GM19240 (cell line): ENCODE results near the gene CYTH4.
"Not testable (repeated sequence)": the region's sequence is repeated elsewhere in the genome, so short reads cannot be mapped to it uniquely, and the experiment has no call there.

Source experiments
- DNase-seq: peaks from one replicate; pipeline ENCODE4 v3.0.0; 2011; ENCODE audit warnings: low spot score; ENCODE audit not compliant: insufficient read length

The CYTH4 gene

DNA sequence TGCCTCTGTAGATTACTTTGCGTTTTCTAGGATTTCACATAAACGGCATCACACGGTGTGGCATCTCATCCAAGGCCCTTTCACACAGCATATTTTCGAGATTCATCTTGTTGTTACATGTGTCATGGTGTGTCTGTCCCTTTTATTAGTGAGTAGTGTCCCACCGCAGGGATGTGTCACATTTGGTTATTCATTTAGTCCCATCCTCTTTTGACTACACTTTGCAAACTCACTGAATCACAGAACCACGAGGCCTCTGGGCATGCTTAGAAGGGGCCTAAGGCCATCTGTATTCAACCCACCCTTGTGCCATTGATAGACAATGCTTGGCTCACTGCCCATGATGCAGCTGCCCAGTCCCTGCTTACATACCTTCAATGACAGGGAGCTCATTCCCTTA is 34.1 kb upstream of the CYTH4 start:
- no peak for DNase-seq

DNA sequence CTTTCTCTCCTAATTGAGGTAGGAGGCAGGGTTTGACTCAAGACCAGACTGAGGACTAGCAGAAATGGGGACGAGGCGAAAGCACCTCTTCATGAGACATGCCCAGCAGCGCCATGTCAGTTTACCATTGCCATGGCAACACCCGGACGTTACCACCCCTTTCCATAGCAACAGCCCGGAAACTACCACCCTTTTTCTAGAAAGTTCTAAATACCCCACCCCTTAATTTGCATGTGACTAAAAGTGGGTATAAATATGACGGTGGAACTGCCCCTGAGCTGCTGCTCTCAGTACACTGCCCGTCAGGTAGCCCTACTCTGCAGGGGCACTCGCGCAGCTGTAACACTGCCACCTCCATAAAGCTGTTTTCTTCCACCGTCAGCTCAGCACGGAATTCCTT is 32.3 kb upstream of the CYTH4 start:
- DNase-seq: no peak

- not testable (repeated sequence) for DNase-seq
Measured at GRCh38 chr22:37251836-37252235, 30.5 kb upstream of the CYTH4 start.

- no peak for DNase-seq
Measured at GRCh38 chr22:37253126-37253660, 29.1 kb upstream of the CYTH4 start.

DNA sequence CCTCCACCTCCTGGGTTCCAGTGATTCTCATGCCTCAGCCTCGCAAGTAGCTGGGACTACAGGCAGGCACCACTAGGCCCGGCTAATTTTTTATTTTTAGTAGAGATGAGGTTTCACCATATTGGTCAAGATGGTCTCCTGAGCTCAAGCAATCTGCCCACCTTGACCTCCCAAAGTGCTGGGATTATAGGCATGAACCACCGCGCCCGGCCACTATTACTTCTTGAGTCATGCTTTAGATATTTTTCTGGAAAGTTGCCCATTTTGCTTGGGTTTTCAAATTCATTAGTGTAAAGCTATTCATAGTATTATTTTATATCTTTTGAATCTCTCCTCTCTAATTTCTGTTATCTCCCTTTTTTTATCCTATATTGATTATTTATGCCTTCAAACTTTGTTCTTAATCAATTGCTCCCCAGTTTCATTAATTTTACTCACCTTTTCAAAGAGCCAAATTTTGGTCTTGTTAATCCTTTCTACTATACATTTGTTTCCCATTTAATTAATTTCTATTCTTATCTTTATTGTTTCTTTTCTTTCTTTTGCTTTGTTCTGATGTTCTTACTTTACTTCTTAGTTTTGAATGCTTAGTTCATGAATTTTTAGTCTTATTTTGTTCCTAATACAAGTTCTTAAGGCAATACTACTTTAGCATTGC is 28.0 kb upstream of the CYTH4 start:
- DNase-seq: no peak

DNA sequence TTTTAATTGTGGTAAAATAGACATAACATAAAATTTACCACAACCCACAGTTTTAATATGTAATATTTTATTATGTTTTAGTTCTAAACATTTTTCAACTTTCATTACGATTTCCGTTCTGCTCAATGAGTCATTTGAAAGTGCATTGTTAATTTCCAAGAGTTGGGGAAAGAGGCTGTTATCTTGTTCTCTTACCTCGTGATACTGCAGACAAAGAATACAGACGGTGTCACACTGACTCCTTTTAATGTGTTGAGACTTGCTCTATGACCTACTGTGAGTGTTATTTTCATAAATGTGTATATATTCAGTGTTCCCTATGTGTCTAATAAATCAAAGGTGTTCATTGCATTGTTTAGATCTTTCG is 27.5 kb upstream of the CYTH4 start:
- DNase-seq: no peak

DNA sequence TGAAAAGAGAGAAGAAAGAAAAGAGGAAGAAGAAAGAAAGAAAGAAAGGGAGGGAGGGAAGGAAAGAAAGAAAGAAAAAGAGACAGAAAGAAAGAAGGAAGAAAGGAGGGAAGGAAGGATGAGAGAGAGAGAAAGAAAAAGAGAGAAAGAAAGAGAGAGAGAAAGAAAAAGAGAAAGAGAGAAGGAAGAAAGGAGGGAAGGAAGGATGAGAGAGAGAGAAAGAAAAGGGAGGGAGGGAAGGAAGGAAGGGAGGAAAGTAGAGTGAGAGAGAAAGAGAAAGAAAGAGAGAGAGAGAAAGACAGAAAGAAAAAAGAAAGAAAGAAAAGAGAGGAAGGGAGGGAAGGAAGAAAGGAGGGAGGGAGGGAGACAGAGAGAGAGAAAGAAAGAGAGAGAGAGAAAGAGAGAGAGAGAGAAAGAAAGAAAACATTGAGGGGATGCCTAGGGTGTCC is 26.7 kb upstream of the CYTH4 start:
- no peak for DNase-seq

DNA sequence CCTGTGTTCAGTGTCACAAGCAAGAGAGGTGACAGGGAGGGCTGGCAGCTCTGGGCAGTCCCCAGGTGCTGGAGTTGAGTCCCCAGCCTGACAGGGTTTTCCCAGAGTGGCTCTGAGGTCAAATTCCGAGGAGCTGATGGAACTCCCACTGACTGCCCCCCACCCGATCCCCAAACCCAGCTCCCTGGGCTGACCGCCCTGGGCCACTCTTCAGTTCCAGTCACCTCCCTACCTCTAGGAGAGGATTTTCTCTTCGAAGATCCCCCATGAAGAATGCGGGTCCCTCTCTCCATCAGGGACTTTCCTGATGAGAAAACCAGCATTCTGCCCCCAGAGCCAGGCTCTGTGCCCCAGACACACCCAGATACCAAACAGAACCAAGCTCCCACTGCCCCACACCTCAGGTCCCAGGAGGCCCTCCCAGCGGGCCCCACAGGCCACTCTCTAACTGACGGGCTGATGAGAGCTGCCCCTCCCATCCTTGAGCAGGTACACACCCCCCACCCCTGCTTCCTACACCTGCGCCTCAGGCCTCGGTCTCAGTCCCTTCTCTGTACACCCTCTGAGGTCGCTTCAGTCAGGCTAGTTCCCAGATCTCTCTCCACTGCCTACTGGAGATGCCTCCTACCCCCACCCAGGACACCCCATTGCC is 26.1 kb upstream of the CYTH4 start:
- no peak for DNase-seq

DNA sequence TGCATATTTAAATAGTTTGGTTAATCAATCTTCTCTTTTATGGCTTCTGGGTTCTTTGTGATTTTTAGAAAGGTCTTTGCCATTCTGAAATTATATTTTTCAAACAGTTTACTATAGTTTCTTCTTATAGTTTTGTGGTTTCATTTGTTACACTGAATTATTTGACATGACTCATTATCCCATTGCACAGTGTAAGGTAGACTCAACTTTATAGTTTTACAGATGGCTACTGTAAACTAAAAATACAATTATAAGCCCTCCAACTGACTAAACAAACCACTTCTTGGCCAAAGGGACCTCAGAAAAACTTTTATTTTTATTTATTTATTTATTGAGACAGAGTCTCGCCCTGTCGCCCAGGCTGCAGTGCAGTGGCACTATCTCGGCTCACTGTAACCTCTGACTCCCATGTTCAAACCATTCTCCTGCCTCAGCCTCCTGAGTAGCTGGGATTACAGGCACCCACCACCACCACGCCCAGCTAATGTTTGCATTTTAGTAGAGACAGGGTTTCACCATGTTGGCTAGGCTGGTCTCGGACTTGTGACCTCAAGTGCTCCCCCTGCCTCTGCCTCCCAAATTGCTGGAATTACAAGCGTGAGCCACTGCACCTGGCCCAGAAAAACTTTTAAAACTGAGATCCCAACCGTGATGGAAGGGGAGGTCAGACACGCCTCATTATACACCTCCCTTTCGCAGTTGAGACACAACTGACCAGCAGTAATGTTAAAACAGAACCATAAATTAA is 24.1 kb upstream of the CYTH4 start:
- DNase-seq: no peak

GRCh38 chr22:37258753-37259401 is 23.4 kb upstream of the CYTH4 start:
- DNase-seq: no peak

DNA sequence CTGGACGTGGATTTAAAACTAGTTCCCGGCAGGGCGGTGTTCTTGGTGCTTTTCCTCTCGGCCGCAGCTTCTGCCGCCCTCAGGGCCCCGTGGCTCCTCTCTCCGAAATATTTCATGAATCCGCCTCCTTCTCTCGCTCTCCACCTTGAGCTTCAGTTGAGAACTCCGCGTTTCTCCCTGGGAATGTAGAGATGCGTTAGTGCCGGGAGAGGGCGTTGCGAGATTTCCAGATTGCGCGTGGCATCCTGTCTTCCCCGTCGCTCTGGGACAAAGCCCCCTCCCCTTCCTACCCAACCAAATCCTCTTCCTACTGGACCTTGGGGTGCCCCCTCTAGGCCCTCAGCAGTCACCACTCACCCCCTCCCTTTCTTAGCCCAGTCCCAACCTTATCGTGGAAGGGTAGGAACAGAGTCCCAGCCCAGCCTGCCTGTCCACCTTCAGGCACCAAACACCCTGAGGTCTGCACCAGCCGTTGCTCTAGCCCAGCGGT is 22.7 kb upstream of the CYTH4 start:
- DNase-seq: no peak

- DNase-seq: no peak
Measured at GRCh38 chr22:37260155-37260795, 22.0 kb upstream of the CYTH4 start.

- no peak for DNase-seq
Measured at GRCh38 chr22:37260901-37261336, 21.4 kb upstream of the CYTH4 start.

- no peak for DNase-seq
Measured at GRCh38 chr22:37262346-37262745, 20.0 kb upstream of the CYTH4 start.

DNA sequence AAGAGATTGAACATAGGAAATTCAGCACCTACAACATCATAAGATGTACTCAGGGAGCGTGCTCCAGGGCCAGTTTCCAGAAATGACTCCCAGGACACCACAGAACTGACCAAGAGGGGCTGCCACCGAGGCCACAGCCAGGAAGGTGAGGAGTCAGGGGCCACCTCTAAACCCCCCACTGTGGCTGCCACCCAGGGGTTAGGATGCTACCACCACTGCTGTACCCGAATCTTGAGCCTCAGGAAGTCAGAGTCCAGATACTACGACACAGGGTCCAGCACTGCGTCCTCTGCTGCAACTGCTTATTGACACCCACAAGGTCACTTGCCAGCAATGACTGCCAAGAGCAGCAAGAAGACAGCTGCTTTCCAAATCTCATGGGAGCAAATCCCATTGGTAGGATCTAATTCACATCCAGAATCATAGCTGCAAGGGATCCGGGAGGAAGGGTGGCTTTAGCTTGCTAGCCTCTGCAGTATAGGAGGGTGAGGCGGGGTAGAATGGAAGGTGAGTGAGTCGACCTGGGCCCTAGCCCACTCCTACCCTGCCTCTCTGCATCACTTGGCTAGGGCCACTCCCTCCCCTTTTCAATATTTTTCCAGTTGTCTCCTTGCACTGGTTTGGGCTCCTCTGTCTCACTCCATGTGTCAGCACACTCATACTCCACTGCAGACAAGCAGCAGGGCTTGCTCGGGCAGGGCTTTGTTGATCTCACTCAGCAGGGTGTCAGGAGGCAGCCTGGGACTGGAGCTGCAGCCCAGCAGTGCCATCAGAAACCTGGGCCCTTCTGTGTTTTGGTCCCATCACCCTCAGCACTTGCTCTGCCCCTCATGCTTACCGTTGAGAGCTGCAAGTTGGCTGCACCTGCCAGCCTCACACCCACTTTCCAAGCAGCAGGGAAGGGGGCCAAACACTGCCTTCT is 18.1 kb upstream of the CYTH4 start:
- no peak for DNase-seq

GRCh38 chr22:37266581-37267134 is 15.7 kb upstream of the CYTH4 start:
- DNase-seq: no peak

DNA sequence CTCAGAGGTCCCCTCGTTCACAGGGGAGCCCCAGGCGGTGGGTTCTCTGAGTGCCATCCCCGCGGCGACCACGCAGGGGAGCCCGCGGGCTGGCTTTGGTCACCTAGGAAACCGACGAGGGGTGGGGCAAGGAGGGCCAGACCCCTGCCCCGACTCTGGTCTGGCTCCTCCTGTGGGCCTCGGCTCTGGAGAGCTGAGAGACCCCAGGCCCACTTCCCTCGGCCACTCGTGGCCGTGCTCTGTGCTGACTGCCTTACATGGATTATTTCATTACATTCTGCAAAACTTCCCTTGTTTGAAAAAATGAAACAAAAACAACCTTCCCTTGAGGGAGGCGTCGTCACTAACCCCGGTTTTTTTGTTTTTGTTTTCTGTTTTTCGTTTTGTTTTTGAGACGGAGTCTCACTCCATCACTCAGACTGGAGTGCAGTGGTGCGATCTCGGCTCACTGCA is 15.1 kb upstream of the CYTH4 start:
- DNase-seq: no peak

GRCh38 chr22:37267661-37268413 is 14.5 kb upstream of the CYTH4 start:
- DNase-seq: no peak
